Right kidney (tissue), 9 donors: Measurements from ENCODE around the gene CNFN.

Experiments
- DNase-seq: peaks from one replicate; pipeline ENCODE4 v3.0.0-alpha.2; 2016
- long read RNA-seq, 8 donors: transcript quantifications; one replicate each; lab custom pipeline, GENCODE V29; 2026

CNFN gene, protein sequence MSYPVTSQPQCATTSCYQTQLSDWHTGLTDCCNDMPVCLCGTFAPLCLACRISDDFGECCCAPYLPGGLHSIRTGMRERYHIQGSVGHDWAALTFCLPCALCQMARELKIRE
- long read RNA-seq, donor 1, partial matches to known transcripts = 7 of 7 reads
- long read RNA-seq, donor 1, other reads (novel, unspliced or antisense) = 0 of 7 reads
- long read RNA-seq, donor 2, partial matches to known transcripts = 6 of 6 reads
- long read RNA-seq, donor 2, other reads (novel, unspliced or antisense) = 0 of 6 reads
- long read RNA-seq, donor 3 = 0 reads
- long read RNA-seq, donor 4, partial matches to known transcripts = 5 of 5 reads
- long read RNA-seq, donor 4, other reads (novel, unspliced or antisense) = 0 of 5 reads
- long read RNA-seq, donor 5 = 0 reads
- long read RNA-seq, donor 6 = 0 reads
- long read RNA-seq, donor 7 = 0 reads
- long read RNA-seq, donor 8 = 0 reads

- DNase-seq = no peak
Measured at GRCh38 chr19:42389899-42390298, at the start of gene CNFN. TSS of gene CNFN (minus strand) at chr19:42390297. CDS start at chr19:42389037, 1,260 bp downstream.

DNA sequence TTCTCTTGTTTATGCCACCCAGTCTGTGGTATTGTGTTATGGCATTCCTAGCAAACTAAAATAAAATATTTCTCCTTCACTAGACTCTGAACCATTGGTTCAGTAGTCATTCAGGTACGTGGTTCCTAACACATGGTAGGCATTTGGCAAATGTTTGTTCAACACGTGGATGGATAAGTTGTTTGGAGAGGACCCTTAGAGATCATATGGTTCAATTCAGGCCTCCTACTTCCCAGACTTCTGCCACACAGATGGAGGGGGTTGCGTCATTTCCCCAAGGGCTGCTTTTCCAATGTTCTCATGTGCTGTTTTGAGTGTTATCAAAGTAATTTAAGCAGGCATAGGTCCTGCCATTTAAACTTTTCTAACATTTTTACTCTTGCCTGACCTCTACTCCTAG, 45.9 kb upstream of the CNFN start:
- DNase-seq = no peak

GRCh38 chr19:42435316-42435715, 45.2 kb upstream of the CNFN start:
- DNase-seq = no peak

DNA sequence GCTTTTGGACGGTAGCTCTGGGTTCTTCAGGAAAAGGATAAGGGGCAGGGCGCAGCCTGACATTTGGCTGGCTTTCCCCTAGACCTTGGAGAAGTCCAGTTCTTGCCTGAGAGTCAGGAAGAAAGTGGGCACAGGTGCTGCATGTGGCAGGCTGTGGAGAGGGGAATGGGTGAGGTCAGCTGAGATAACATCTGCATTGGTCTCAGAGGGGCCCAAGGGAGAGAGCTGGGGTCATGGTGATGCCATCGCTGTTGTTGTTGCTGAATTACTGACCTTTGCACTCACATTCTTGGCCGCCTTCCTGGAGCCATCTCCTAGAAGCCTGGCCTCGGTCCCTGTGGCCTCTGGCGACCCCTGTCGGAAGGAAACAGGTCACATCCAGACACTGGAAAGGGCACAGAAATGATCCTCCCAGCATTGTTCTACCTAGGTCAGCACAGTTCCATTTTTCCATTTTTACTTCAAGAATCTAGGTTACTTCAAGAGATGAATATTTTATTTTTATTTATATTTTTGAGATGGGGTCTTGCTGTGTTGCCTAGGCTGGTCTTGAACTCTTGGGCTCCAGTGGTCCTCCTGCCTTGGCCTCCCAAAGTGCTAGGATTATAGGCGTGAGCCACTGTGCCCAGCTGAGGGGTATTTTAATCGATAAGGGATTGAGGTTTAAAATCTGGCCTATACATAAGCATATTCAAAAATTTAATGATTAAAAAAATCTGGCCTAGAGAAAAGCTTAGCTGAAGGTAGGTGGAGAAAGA, 43.6 kb upstream of the CNFN start:
- DNase-seq = peak; percentile 51

DNA sequence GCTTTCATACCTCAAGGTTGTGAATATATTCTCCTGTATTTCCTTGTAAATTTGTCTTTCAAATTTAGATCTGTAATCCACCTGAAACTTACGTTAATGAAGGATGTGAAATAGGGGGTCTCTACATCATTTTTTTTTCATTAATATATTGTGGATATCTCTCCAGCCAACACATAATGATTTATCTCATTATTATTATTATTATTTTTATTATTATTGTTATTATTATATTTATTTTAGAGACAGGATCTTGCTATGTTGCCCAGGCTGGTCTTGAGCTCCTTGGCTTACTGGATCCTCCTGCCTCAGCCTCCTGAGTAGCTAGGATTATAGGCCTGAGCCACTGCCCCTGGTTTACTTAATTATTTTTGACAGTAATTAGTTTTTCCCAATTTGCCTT, 41.4 kb upstream of the CNFN start:
- DNase-seq = no peak

- DNase-seq = no peak
Measured at GRCh38 chr19:42428676-42429075, 38.6 kb upstream of the CNFN start.

- no peak for DNase-seq
Measured at GRCh38 chr19:42427313-42427712, 37.2 kb upstream of the CNFN start, which contains the start of gene LIPE. TSS of gene LIPE (minus strand) at chr19:42427388. CDS start at chr19:42427149, 239 bp downstream.

- DNase-seq = no peak
Measured at GRCh38 chr19:42426643-42427042, 36.5 kb upstream of the CNFN start.

GRCh38 chr19:42424712-42425131, 34.6 kb upstream of the CNFN start:
- DNase-seq = no peak

- DNase-seq = no peak
Measured at GRCh38 chr19:42424345-42424707, 34.2 kb upstream of the CNFN start.

DNA sequence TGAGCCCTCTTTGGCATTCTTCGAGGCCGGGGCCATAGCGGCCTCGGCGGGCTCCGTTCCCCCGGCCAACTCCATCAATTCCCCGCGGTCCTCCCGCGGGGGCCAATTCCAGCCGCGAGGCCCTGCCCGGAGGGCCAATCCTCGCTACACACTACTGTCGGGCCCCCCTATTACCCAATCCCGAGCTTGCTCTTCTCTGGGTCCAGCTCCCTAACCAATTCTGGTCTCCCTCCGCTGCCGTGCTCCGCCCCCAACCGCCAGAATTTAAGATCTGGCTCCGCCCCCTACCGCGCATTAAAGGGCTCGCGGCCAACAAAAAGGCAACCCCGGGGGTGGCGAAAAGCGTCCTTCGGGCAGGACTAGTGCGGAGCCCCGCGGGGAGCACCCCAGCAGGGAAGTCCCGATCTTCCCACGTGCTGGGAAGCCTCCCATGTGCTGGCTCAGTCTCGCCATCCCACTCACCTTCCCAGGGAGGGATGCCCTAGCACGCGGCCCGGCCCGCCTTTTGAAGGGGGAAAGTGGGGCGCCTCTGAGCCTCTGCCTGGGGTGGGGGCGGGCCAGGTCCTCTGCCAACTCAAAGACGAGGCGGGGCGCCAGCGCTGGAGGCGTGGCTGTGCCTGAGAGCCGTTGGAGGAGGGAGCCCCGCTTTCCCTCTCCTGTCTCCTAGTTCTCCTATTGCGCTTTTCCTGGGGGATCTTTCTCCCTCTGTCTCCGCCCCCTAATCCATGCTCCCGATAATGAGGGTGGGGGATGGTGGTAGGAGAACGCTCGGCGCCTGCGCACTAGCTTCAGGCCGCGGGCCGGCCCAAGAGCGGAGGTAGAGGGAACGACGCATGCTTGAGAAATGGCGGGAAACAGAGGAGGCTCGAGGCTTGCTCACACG, 33.6 kb upstream of the CNFN start:
- peak; percentile 94 for DNase-seq

- no peak for DNase-seq
Measured at GRCh38 chr19:42422901-42423461, 32.9 kb upstream of the CNFN start.

DNA sequence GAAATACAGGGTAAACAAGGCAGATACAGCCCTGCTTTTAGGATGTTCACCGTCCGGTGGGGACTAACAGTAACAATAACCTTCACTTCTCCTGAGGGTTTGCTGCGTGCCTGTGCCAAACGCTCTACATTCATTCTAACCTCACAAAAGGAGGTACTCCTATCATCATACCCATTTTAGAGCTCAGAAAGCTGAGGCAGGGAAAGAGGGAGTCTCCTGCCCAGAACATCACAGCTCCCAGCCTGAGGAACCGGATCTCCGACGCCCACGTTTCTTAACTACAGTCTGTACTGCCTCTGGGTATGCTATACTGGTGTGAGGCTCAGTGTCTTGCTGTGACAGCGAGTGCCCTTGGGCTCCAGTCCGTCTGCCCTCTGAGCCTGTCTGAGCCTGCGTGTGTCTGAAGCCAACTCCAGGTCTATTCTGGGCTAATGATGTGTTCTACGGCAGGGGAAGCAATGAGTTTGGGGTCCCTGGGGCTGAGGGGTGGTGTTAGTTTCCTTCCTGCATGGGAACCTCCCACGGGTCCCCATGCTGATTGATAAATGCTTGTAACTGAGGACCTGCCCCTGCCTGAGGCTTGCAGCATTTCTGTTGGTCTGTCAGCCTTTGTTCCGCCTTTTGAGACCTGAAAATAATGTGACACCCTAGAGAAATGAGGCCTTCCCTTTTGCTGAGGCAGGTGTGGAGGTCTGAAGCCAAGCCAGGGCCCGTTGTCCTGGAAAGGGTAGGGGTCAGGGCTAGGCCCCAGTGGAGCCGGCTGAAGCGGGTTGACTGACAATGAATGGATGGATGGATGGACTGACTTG, 32.2 kb upstream of the CNFN start:
- no peak for DNase-seq

DNA sequence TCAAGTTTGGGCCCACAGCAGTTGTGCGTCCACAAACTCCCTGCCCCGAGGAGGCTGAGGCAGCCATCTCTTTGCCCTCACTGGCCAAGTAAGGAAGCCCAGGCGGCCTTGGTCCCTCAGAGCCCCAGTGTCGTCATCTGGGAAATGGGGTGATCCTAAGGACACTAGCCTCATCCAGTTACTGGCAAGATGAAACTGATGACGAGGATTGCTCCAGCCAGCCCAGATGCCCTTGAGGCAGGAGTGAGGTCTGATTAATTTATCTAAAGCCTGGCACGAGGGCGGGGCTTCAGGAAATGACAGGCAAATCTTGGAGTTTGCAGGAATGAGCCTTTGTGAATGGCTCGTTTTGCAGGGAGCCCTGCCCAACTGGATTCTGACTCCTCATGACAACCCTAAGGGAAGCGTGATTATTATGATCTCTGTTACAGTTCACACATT, 31.5 kb upstream of the CNFN start:
- DNase-seq = no peak

- DNase-seq = no peak
Measured at GRCh38 chr19:42421101-42421500, 31.0 kb upstream of the CNFN start.

DNA sequence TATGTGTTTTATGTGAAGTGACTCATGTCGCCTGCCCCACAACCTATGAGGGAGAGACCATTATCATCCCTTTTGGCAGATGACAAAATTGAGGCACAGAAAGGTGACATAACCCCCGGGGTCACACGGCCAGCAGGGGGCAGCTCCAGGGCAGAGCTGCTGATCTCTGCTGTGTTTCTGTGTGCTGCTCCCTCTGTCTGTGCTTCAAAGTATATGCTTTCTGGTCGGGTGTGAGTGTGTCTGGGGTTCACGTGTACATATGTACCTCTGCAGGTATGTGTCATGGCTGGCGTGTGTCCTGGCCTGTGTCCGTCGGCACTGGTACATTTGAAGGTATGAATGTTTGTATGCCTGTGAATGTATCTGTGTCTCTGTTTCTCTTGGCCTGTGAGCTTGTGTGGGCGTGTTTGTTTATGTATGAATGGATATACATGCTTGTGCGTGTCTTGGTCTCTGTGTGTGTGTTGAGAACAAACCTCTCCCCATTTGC, 30.0 kb upstream of the CNFN start:
- no peak for DNase-seq

DNA sequence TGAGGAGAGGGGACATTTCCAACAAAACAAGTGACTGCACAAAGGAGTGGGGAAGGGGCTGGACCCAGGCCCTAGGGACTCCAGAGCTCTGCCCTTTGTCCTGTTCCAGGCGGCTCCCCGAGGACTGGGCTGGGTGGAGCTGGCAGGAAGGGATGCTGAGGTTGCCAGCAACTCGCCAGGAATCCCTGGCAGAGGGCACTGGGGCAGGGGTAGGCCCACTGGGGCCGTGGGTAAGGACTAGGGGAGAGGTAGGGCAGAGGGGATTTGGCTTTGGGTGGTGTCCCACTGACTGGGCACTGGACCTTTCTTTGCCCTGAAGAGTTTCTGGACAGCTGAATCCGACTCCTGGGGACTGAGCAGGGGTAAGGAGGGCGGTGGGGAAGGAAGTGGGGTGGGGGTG, 29.2 kb upstream of the CNFN start:
- no peak for DNase-seq

GRCh38 chr19:42412661-42413076, 22.6 kb upstream of the CNFN start:
- DNase-seq = no peak

DNA sequence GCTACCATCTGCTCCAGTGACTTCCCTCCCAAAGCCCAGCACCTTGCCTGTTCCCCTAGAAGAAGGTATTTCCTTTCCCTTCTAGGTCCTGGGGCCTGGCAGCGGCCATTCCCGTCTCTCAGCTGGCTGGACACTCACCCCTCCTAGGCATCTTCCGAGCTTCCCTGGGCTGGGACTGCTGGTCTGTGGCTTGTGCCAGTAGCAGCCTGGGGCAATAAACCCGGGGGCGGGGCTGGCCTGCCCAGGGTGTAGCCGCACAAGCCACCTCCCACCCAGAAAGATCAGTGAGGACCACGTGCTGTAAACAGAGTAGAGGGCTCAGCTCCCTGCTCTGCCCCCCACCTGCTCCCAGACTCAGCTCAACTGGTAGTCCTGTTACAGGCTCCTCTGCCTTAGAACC, 22.1 kb upstream of the CNFN start:
- no peak for DNase-seq

DNA sequence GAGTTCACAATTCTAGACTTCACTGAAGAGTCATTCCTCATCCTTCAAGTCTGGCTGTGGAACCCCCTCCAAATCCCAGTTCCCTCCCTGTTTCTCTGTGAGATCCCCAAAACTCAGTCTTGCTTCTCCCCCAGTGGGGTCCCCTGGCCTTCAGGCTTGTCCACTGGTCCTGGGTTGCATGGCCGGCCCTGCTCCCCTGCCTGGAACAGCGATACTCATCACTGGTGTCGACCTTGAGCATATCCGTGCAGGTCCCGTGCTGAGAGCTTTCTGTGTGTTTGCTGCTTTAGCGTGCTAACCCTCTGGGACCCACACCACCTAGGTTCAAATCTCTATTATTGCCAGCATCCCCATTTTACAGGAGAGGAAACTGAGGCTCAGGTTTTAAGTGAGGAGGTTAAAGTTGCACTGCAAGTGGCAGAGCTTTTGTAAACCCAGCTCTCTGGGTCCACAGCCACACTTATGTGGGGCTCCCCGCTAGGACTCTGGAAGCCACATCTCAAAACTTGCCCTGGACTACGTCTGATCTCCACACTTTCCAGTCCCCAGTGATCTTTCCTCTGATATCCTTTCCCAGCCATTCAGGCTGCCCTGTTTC, 21.6 kb upstream of the CNFN start:
- DNase-seq = no peak

DNA sequence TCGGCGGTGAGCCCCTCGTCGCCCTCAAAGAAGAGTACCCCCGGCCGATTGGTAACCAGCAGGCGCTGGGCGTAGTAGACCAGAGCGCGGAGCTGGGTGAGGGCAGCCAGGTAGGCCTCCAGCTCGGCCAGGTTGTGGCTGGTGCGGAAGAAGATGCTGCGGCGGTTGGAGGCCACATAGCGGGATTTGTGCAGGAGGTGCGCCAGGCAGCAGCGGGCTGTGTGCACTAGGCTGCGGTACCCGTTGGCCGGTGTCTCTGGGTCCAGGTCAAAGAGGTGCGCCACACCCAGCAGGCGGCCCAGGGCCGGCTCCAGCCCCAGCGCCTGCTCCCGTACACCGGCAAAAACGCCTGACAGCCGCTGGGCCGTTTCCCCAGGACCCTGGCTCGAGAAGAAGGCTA, 20.3 kb upstream of the CNFN start:
- DNase-seq = no peak
